H1 (cell line): ENCODE results near the gene SNCAIP. TPM values are rescaled to one million over a fixed set of nuclear protein-coding genes. Genes with fewer than 3 reads are reported as not detected.

ENCODE experiments used
- CBX8 ChIP-seq: fragments of 300-800, 300-1000 bp; sonication (generic); IDR thresholded peaks from 2 replicates; pipeline ENCODE4 v1.7.1; 2016; ENCODE audit warnings: low read depth, low read length, borderline replicate concordance
- CHD7 ChIP-seq: fragments of 300-600 bp; sonication (generic); IDR thresholded peaks from 2 replicates; pipeline ENCODE4 v1.7.1; 2012; ENCODE audit warnings: low read length, moderate library complexity, mild to moderate bottlenecking, inconsistent platforms; ENCODE audit not compliant: insufficient replicate concordance
- CREB1 ChIP-seq: IDR thresholded peaks from 2 replicates; pipeline ENCODE4 v1.6.1; 2012; ENCODE audit warnings: inconsistent platforms
- CTCF ChIP-seq, 3 experiments: IDR thresholded peaks; 1 replicate in 2 of 3; 2 replicates in 1 of 3; pipeline versions ENCODE4 v1.5.1 to v1.6.1; 2011; ENCODE audit warnings: low read length in 3 of 3, mild to moderate bottlenecking in 3 of 3, inconsistent platforms in 2 of 3, low read depth in 1 of 3, moderate library complexity in 1 of 3; ENCODE audit not compliant: insufficient read depth in 1 of 3; ENCODE audit errors: control extremely low read depth in 1 of 3
- NANOG ChIP-seq: IDR thresholded peaks from 2 replicates; pipeline ENCODE4 v1.6.1; 2011; ENCODE audit warnings: low read length, low read depth, mild to moderate bottlenecking, inconsistent platforms; ENCODE audit not compliant: insufficient read depth, poor library complexity, severe bottlenecking
- POLR2A ChIP-seq, 2 experiments: IDR thresholded peaks; 1 replicate in 1 of 2; 2 replicates in 1 of 2; pipeline ENCODE4 v1.6.1; 2011; ENCODE audit warnings: low read depth in 2 of 2, low read length in 2 of 2, mild to moderate bottlenecking in 2 of 2; ENCODE audit errors: control extremely low read depth in 1 of 2
- RAD21 ChIP-seq, 2 experiments: IDR thresholded peaks in 1 of 2; conservative IDR thresholded peaks in 1 of 2; 2 replicates each; pipeline ENCODE4 v1.6.1; 2011; ENCODE audit warnings: low read depth in 2 of 2, low read length in 2 of 2, improper control_type of control experiment in 1 of 2, inconsistent platforms in 1 of 2, mild to moderate bottlenecking in 1 of 2, moderate library complexity in 1 of 2
- RFX5 ChIP-seq: IDR thresholded peaks from 2 replicates; pipeline ENCODE4 v1.6.1; 2011; ENCODE audit warnings: low read depth, low read length, improper control_type of control experiment, borderline replicate concordance
- polyA plus RNA-seq, 7 experiments: library from polyadenylated mRNA; depleted of rRNA in 3 of 7; stranded (reverse) in 5 of 7; unstranded in 2 of 7; fragments of >200 nt in 5 of 7; fragments of 200-250 nt in 2 of 7; gene quantifications; 1 replicate in 5 of 7; 2 replicates in 1 of 7; 4 replicates in 1 of 7; pipeline versions ENCODE4 v1.2.1 to v1.2.3, GENCODE V29; 2011 to 2013; ENCODE audit warnings: missing spikeins in 2 of 7, mixed read lengths in 2 of 7
- total RNA-seq: library from RNA; stranded (reverse); fragmentation: NEBNext Ultra II Directional; extraction: Animal tissue kit (Norgen Biotek cat#: 25700); gene quantifications from 2 replicates; pipeline ENCODE4 v1.2.1, GENCODE V29; 2021

The SNCAIP gene
- total and polyA plus RNA-seq, 2 of the 8 experiments (the other 6 are each of a cell fraction or from before 2014, with no cell fraction given) = 3.9 to 9.0 TPM

GRCh38 chr5:122469384-122469919 is 157.4 kb downstream of the SNCAIP start (continued):
- TF ChIP-seq CHD7 (no peak), POLR2A (IDR thresholded peaks at IDR 0.05; ENCODE audit: control extremely low read depth in 1 of 2, low read depth in 2 of 2, low read length in 2 of 2) (no peak), CBX8 (no peak), RFX5 (no peak), RAD21 (IDR thresholded peaks at IDR 0.05 in 1 of 2, conservative IDR thresholded peaks at IDR 0.05 in 1 of 2; ENCODE audit: low read depth in 2 of 2, low read length in 2 of 2) (no peak), CTCF (IDR thresholded peaks at IDR 0.05; ENCODE audit: control extremely low read depth in 1 of 3, insufficient read depth in 1 of 3, low read depth in 1 of 3, low read length in 3 of 3) (no peak), CREB1 (no peak), NANOG (no peak)
